K562 (cell line): ENCODE data around the gene CFAP107. TPM values are rescaled to one million over a fixed set of nuclear protein-coding genes. Genes with fewer than 3 reads are reported as not detected.

Experiments used
- ATAC-seq: fragments of 200-7000 bp; cut with Tn5 transposase; 3 replicates; pipeline ENCODE4 v1.9.1; 2020; ENCODE audit warnings: moderate library complexity
- BruUV-seq: library from RNA; stranded (reverse); fragments of 400-500 nt; replicated peaks from 2 replicates; lab custom pipeline; 2021; lab: Mats Ljungman, UMichigan
- CTCF ChIA-PET: fragments of 300-600 bp; formaldehyde crosslinking; extraction: SDS; loops from one replicate; lab custom pipeline; 2021; ENCODE audit warnings: low intra/inter-chr PET ratio; lab: Yijun Ruan, JAX
- POLR2A ChIA-PET: fragments of 300-600, 350-650 bp; sonication (Branson Sonifier 250); formaldehyde crosslinking; extraction: SDS; loops from one replicate; lab custom pipeline; 2021; ENCODE audit warnings: antibody characterized with exemption, inconsistent platforms; lab: Yijun Ruan, JAX
- DNase-seq, 4 experiments: peaks; one replicate each; pipeline versions ENCODE4 v3.0.0 to v3.0.0-alpha.2; 2011 to 2018; ENCODE audit warnings: low spot score in 3 of 4, mixed read lengths in 3 of 4; ENCODE audit errors: extremely low read depth in 1 of 4
- FAIRE-seq: peaks from 2 replicates; lab custom pipeline; 2011; peaks lifted over from hg19 to GRCh38; lab: Jason Lieb, UNC
- H2AFZ ChIP-seq: 2 replicates; pipeline ENCODE4 v1.6.0; 2011; ENCODE audit warnings: low read depth, low read length, control low read depth, inconsistent platforms
- H3K27ac ChIP-seq: fragments of 200-600 bp; 3 replicates; pipeline ENCODE4 v1.8.0; 2011; ENCODE audit warnings: low read depth, mild to moderate bottlenecking, control low read depth, inconsistent platforms, low read length, moderate library complexity, mixed read lengths; ENCODE audit errors: extremely low read depth
- H3K27me3 ChIP-seq, 2 experiments: fragments of 300-600 bp in 1 of 2; 2 replicates in 1 of 2; 3 replicates in 1 of 2; pipeline versions ENCODE4 v1.6.0 to v1.8.0; 2011; ENCODE audit warnings: inconsistent platforms in 2 of 2, low read length in 2 of 2, mild to moderate bottlenecking in 1 of 2, mixed read lengths in 1 of 2, moderate library complexity in 1 of 2; ENCODE audit not compliant: control insufficient read depth in 2 of 2, insufficient read depth in 2 of 2
- H3K36me3 ChIP-seq: fragments of 300-600 bp; 3 replicates; pipeline ENCODE4 v1.8.0; 2011; ENCODE audit warnings: mild to moderate bottlenecking, low read length, inconsistent platforms; ENCODE audit not compliant: control insufficient read depth, insufficient read depth
- H3K4me1 ChIP-seq, 2 experiments: fragments of 200-600 bp in 1 of 2; replicated peaks in 1 of 2; 2 replicates in 1 of 2; 3 replicates in 1 of 2; pipeline versions ENCODE4 v1.5.1 to v1.8.0; 2011; ENCODE audit warnings: inconsistent platforms in 2 of 2, low read length in 2 of 2, mild to moderate bottlenecking in 1 of 2, mixed read lengths in 1 of 2, moderate library complexity in 1 of 2; ENCODE audit not compliant: control insufficient read depth in 2 of 2, insufficient read depth in 2 of 2
- H3K4me2 ChIP-seq: 2 replicates; pipeline ENCODE4 v1.6.1; 2011; ENCODE audit warnings: low read length, control low read depth, inconsistent platforms, mixed read lengths; ENCODE audit not compliant: insufficient read depth
- H3K4me3 ChIP-seq: fragments of 200-600 bp; sonication (generic), shearing (Covaris generic); 2 replicates; pipeline ENCODE4 v1.5.1; 2016; ENCODE audit warnings: control low read depth, inconsistent platforms
- H3K79me2 ChIP-seq: fragments of 200-600 bp; 3 replicates; pipeline ENCODE4 v1.8.0; 2011; ENCODE audit warnings: low read length, inconsistent platforms; ENCODE audit not compliant: control insufficient read depth, insufficient read depth
- H3K9ac ChIP-seq, 2 experiments: 2 replicates each; pipeline versions ENCODE4 v1.6.0 to v1.6.1; 2011; ENCODE audit warnings: low read depth in 2 of 2, low read length in 2 of 2, control low read depth in 1 of 2, inconsistent platforms in 1 of 2, mild to moderate bottlenecking in 1 of 2, mixed read lengths in 1 of 2; ENCODE audit not compliant: insufficient read depth in 1 of 2
- H3K9me1 ChIP-seq: one replicate; pipeline ENCODE4 v1.6.0; 2011; ENCODE audit warnings: inconsistent platforms, mild to moderate bottlenecking, low read length, moderate library complexity; ENCODE audit not compliant: control insufficient read depth, insufficient read depth
- H3K9me3 ChIP-seq: replicated peaks from 2 replicates; pipeline ENCODE4 v1.5.1; 2011; ENCODE audit warnings: low read depth, low read length, inconsistent platforms; ENCODE audit not compliant: control insufficient read depth, insufficient read depth
- H4K20me1 ChIP-seq: replicated peaks from 2 replicates; pipeline ENCODE4 v1.6.1; 2011; ENCODE audit warnings: low read length, inconsistent platforms, mixed read lengths; ENCODE audit not compliant: control insufficient read depth, insufficient read depth
- ILK ChIP-seq: fragments of 450-650 bp; IDR thresholded peaks from 2 replicates; pipeline ENCODE4 v1.6.1; 2016; ENCODE audit warnings: missing genetic modification characterization, low read depth, mild to moderate bottlenecking, missing compliant biosample characterization, moderate library complexity, borderline replicate concordance
- U2AF1 ChIP-seq: fragments of 200-400 bp; formaldehyde crosslinking; optimal IDR thresholded peaks from 2 replicates; pipeline ENCODE3; 2017; ENCODE audit warnings: mild to moderate bottlenecking, low read depth, low read length, moderate library complexity
- ZC3H8 ChIP-seq: fragments of 450-650 bp; IDR thresholded peaks from 2 replicates; pipeline ENCODE4 v1.6.1; 2017
- ZNF707 ChIP-seq: fragments of 250-450 bp; sonication (Bioruptor Pico); conservative IDR thresholded peaks from 2 replicates; pipeline ENCODE4 v1.8.0; 2022; ENCODE audit warnings: inconsistent platforms, mild to moderate bottlenecking, moderate library complexity
- WGBS: fragments of 100-300 bp; shearing (Covaris generic); methylation state at CpG from one replicate; pipeline ENCODE4 v1.1.6; 2016; ENCODE audit warnings: low coverage, mixed read lengths; ENCODE audit not compliant: insufficient coverage; ENCODE audit errors: missing lambda C conversion rate; 5-methylcytosine and 5-hydroxymethylcytosine counted together
- in situ Hi-C: fragments of 300-500 bp; cut with MboI; formaldehyde crosslinking; loops from 4 replicates; pipeline ENCODE4 v1.15.0; 2018; ENCODE audit warnings: inconsistent platforms, mixed read lengths
- intact Hi-C: fragments of 100-400 bp; cut with micrococcal nuclease; formaldehyde crosslinking; loops from 2 replicates; pipeline ENCODE4 v1.14.2; 2022
- polyA plus RNA-seq, 8 experiments: library from polyadenylated mRNA; depleted of rRNA in 4 of 8; stranded (reverse) in 5 of 8; unstranded in 3 of 8; fragments of >200 nt; fragmentation: Nextera tagmentation in 2 of 8; fragmentation: Illumina TruSeq in 1 of 8; extraction: Ambion mirVana in 2 of 8; extraction: Trizol in 1 of 8; gene quantifications; 2 replicates each; pipeline versions ENCODE4 v1.2.1 to v1.2.3, GENCODE V29; 2011 to 2014; ENCODE audit warnings: inconsistent platforms in 1 of 8, missing spikeins in 1 of 8
- total RNA-seq, 7 experiments: library from RNA; depleted of rRNA in 6 of 7; stranded (reverse); fragments of >200 nt in 6 of 7; fragmentation: Illumina TruSeq in 2 of 7; extraction: Trizol in 2 of 7; gene quantifications; 2 replicates each; pipeline versions ENCODE4 v1.2.1 to v1.2.3, GENCODE V29; 2011 to 2021; ENCODE audit warnings: low replicate concordance in 1 of 7

CFAP107 gene
- total and polyA plus RNA-seq, 9 of the 15 experiments (the other 6 are each of a cell fraction or from before 2014, with no cell fraction given): 0.03 to 0.08 TPM; not detected in 7

GRCh38 chr1:12775443-12775842, 29.4 kb downstream of the CFAP107 start:
- Histone ChIP-seq H3K36me3 (no peaks in the 10 kb centered on the region), H2AFZ (no peak overlapping the region), H3K27ac (no peak overlapping the region), H3K9me3 (no peaks in the 10 kb centered on the region), H3K9me1 (no peaks in the 10 kb centered on the region), H3K27me3 (peaks cover 21 to 61% of the 10 kb centered on the region in 2 experiments; a peak in 4 of 5 replicates), H3K4me1 (no peaks in the 10 kb centered on the region), H4K20me1 (no peaks in the 10 kb centered on the region), H3K9ac (no peak overlapping the region), H3K79me2 (no peaks in the 10 kb centered on the region), H3K4me2 (no peak overlapping the region), H3K4me3 (no peak overlapping the region)
- WGBS: under 1% methylated on average over 8 of the region's 8 CpGs
- TF ChIP-seq ZC3H8: no peak
- TF ChIP-seq ZNF707 (CRISPR knock-in tag): no peak
- no peak for TF ChIP-seq ILK
- no peak for TF ChIP-seq U2AF1
- FAIRE-seq (no peak), ATAC-seq (no peak), DNase-seq (no peak)
- in situ Hi-C loops: loop anchor here (10.0 kb wide), 1 partner anchor 461 kb away; no protein-coding TSS in a partner anchor
- intact Hi-C loops: loop anchor here (10.0 kb wide), 3 partner anchors 111 to 651 kb away; no protein-coding TSS in a partner anchor
- CTCF ChIA-PET: no interaction called here
- BruUV-seq: no TSS peak
- POLR2A ChIA-PET: interaction anchor here (0.7 to 1.0 kb wide), 2 partner anchors 87 to 666 kb away, joined by 3 read pairs; no protein-coding TSS in a partner anchor
